GM21526 (cell line): ENCODE measurements around the gene KDM4B.

ENCODE experiments used
- ATAC-seq: cut with Tn5 transposase; IDR thresholded peaks from one replicate; pipeline ENCODE4 v1.9.1; 2021; ENCODE audit warnings: moderate library complexity; ENCODE audit not compliant: unreplicated experiment, low FRiP score

Gene KDM4B

GRCh38 chr19:5130371-5131030 lies 161.6 kb downstream of the KDM4B start:
- peak; percentile 40 for ATAC-seq

- peak; percentile 33 for ATAC-seq
These were observed 162.2 kb downstream of the KDM4B start for GRCh38 chr19:5131031-5131505.

GRCh38 chr19:5131506-5132205 lies 162.7 kb downstream of the KDM4B start:
- ATAC-seq, result no peak

GRCh38 chr19:5132206-5132560 lies 163.3 kb downstream of the KDM4B start:
- no peak for ATAC-seq

GRCh38 chr19:5132698-5133651 lies 164.1 kb downstream of the KDM4B start:
- no peak for ATAC-seq

- no peak for ATAC-seq
These were observed 165.2 kb downstream of the KDM4B start for GRCh38 chr19:5133986-5134595.

GRCh38 chr19:5134691-5135090 lies 165.8 kb downstream of the KDM4B start:
- ATAC-seq, result no peak

GRCh38 chr19:5136073-5136855 lies 167.4 kb downstream of the KDM4B start:
- ATAC-seq, result no peak

- no peak for ATAC-seq
These were observed 168.2 kb downstream of the KDM4B start for GRCh38 chr19:5137114-5137513.

GRCh38 chr19:5137571-5138124 lies 168.7 kb downstream of the KDM4B start:
- ATAC-seq, result no peak

GRCh38 chr19:5138606-5139582 lies 170.0 kb downstream of the KDM4B start:
- ATAC-seq, result no peak

GRCh38 chr19:5139583-5140325 lies 170.8 kb downstream of the KDM4B start:
- ATAC-seq, result no peak

- no peak for ATAC-seq
These were observed 172.4 kb downstream of the KDM4B start for GRCh38 chr19:5141129-5141849.

GRCh38 chr19:5141850-5142724 lies 173.2 kb downstream of the KDM4B start:
- no peak for ATAC-seq

- no peak for ATAC-seq
These were observed 173.8 kb downstream of the KDM4B start for GRCh38 chr19:5142725-5143097.
